Sigmoid colon (tissue), 7 donors: ENCODE data around the gene CARD19. TPM values are rescaled to one million over a fixed set of nuclear protein-coding genes. Genes with fewer than 3 reads are reported as not detected.

ENCODE experiments used
- DNase-seq: peaks from one replicate; pipeline ENCODE4 v3.0.0-alpha.2; 2019
- H3K27ac ChIP-seq, 4 donors: fragments of 200-600 bp; sonication (generic); one replicate each; pipeline ENCODE4 v1.5.1; 2016 to 2019; ENCODE audit warnings: mild to moderate bottlenecking in 1 of 4
- H3K27me3 ChIP-seq, 3 donors: fragments of 200-600 bp; sonication (generic); one replicate each; pipeline ENCODE4 v1.5.1; 2019; ENCODE audit warnings: mild to moderate bottlenecking in 1 of 3
- H3K36me3 ChIP-seq, 4 donors: fragments of 200-600 bp; sonication (generic); one replicate each; pipeline ENCODE4 v1.5.1; 2016 to 2019
- H3K4me1 ChIP-seq, 4 donors: fragments of 200-600 bp; sonication (generic); one replicate each; pipeline ENCODE4 v1.5.1; 2017 to 2019
- H3K4me3 ChIP-seq, 4 donors: fragments of 200-600 bp; sonication (generic); one replicate each; pipeline ENCODE4 v1.5.1; 2017 to 2019; ENCODE audit warnings: mild to moderate bottlenecking in 2 of 4, moderate library complexity in 1 of 4
- H3K9me3 ChIP-seq, 4 donors: fragments of 200-600 bp in 3 of 4; sonication (generic) in 3 of 4; one replicate each; pipeline versions ENCODE4 v1.5.1 to v1.6.1; 2013 to 2019
- CTCF ChIP-seq, 4 experiments: fragments of 450-650 bp in 3 of 4; fragments of 200-600 bp in 1 of 4; IDR thresholded peaks; one replicate each; pipeline ENCODE4 v1.5.1; 2016 to 2019; ENCODE audit warnings: antibody characterized with exemption in 4 of 4, mild to moderate bottlenecking in 3 of 4, moderate library complexity in 2 of 4
- EP300 ChIP-seq, 4 donors: sonication (generic); formaldehyde crosslinking; IDR thresholded peaks; one replicate each; pipeline ENCODE4 v1.6.1; 2017; ENCODE audit warnings: antibody characterized with exemption in 4 of 4
- POLR2A ChIP-seq, 2 donors: fragments of 450-650 bp; IDR thresholded peaks; one replicate each; pipeline ENCODE4 v1.6.1; 2016; ENCODE audit warnings: antibody characterized with exemption in 2 of 2, mild to moderate bottlenecking in 2 of 2, moderate library complexity in 2 of 2
- POLR2AphosphoS5 ChIP-seq, 4 donors: sonication (generic); formaldehyde crosslinking; IDR thresholded peaks; one replicate each; pipeline ENCODE4 v1.6.1; 2017; ENCODE audit warnings: antibody characterized with exemption in 4 of 4
- WGBS, 2 donors: extraction: QIAGEN DNeasy Blood & Tissue Kit; methylation state at CpG; one replicate each; pipeline ENCODE4 v1.1.7; 2013; 5-methylcytosine and 5-hydroxymethylcytosine counted together
- intact Hi-C: fragments of 100-400 bp; cut with DNase I; formaldehyde crosslinking; loops from one replicate; pipeline ENCODE4 v1.15.1; 2023
- polyA plus RNA-seq, 3 donors: library from polyadenylated mRNA; stranded (reverse); fragments of 200-250 nt; gene quantifications; one replicate each; pipeline ENCODE4 v1.2.3, GENCODE V29; 2013
- total RNA-seq, 4 donors: library from RNA; depleted of rRNA; stranded (reverse); fragments of >200 nt; gene quantifications; one replicate each; pipeline ENCODE4 v1.1.0, GENCODE V29; 2016
- donor health status: healthy with polysubstance abuse.
- donor health status: Bipolar disorder and iron deficiency.
- donor health status: healthy.

The CARD19 gene
- total and polyA plus RNA-seq, 7 donors, result 51.2 to 88.4 (median 82.3) TPM

- peaks cover 5 to 27% (median 16%) of the 10 kb centered on the region in 4 donors for H3K36me3 ChIP-seq
- TF ChIP-seq POLR2A (IDR thresholded peaks at IDR 0.05) (no peak), CTCF (IDR thresholded peaks at IDR 0.05) (no peak), POLR2AphosphoS5 (IDR thresholded peaks at IDR 0.05) (no peak), EP300 (IDR thresholded peaks at IDR 0.05) (no peak)
- H3K4me3 ChIP-seq, result no peak overlapping the region
- H3K27ac ChIP-seq, result peak overlapping the region; percentile 89 to 100 (median 98)
- 88 to 90% methylated on average over 14 of the region's 14 CpGs for WGBS, 2 donors
- H3K27me3 ChIP-seq, result no peaks in the 10 kb centered on the region
- intact Hi-C loops, result no loop called here
- peak; percentile 59 for DNase-seq
- H3K4me1 ChIP-seq, result peaks cover 0 to 78% (median 76%) of the 10 kb centered on the region in 4 donors
- H3K9me3 ChIP-seq, result no peaks in the 10 kb centered on the region
Measured at GRCh38 chr9:93128011-93128714, 32.1 kb downstream of the CARD19 start.

- intact Hi-C loops, result no loop called here
- Histone ChIP-seq H3K4me1 (peaks cover 0 to 81% (median 79%) of the 10 kb centered on the region in 4 donors), H3K27me3 (no peaks in the 10 kb centered on the region), H3K27ac (peak overlapping the region; percentile 96 to 100 (median 98)), H3K9me3 (no peaks in the 10 kb centered on the region), H3K4me3 (no peak overlapping the region), H3K36me3 (peaks cover 5 to 21% (median 11%) of the 10 kb centered on the region in 4 donors)
- TF ChIP-seq CTCF (IDR thresholded peaks at IDR 0.05), result no peak
- TF ChIP-seq POLR2AphosphoS5 (IDR thresholded peaks at IDR 0.05), result no peak
- TF ChIP-seq EP300 (IDR thresholded peaks at IDR 0.05), result no peak
- TF ChIP-seq POLR2A (IDR thresholded peaks at IDR 0.05), result no peak
- 91 to 93% methylated on average over 10 of the region's 10 CpGs for WGBS, 2 donors
- no peak for DNase-seq
Measured at GRCh38 chr9:93128715-93129224, 32.8 kb downstream of the CARD19 start.

- no peak overlapping the region for H3K4me3 ChIP-seq
- H3K27ac ChIP-seq, result peak overlapping the region; percentile 96 to 100 (median 98)
- H3K9me3 ChIP-seq, result no peaks in the 10 kb centered on the region
- WGBS, 2 donors, result 72 to 76% methylated on average over 8 of the region's 8 CpGs
- no peaks in the 10 kb centered on the region for H3K27me3 ChIP-seq
- TF ChIP-seq POLR2AphosphoS5 (IDR thresholded peaks at IDR 0.05), result peak in 3 of 4 donors; percentile 54 to 66 (median 55)
- TF ChIP-seq EP300 (IDR thresholded peaks at IDR 0.05), result no peak
- DNase-seq, result peak; percentile 82
- H3K36me3 ChIP-seq, result peaks cover 5 to 16% (median 7%) of the 10 kb centered on the region in 4 donors
- H3K4me1 ChIP-seq, result peaks cover 0 to 81% (median 79%) of the 10 kb centered on the region in 4 donors
- intact Hi-C loops, result no loop called here
Measured at GRCh38 chr9:93129286-93129685, 33.3 kb downstream of the CARD19 start.

- peak in 1 of 4 donors; percentile 7 for TF ChIP-seq POLR2AphosphoS5 (IDR thresholded peaks at IDR 0.05)
- no peak for TF ChIP-seq POLR2A (IDR thresholded peaks at IDR 0.05)
- intact Hi-C loops, result loop anchor here (10.0 kb wide), 1 partner anchor 125 kb away; no protein-coding TSS in a partner anchor
- H3K9me3 ChIP-seq, result no peaks in the 10 kb centered on the region
- H3K4me3 ChIP-seq, result no peak overlapping the region
- peak; percentile 88 for DNase-seq
- no peaks in the 10 kb centered on the region for H3K27me3 ChIP-seq
- H3K27ac ChIP-seq, result peak overlapping the region; percentile 96 to 100 (median 98)
- peaks cover under 1 to 10% (median under 1%) of the 10 kb centered on the region in 4 donors for H3K36me3 ChIP-seq
- 72 to 78% methylated on average over 11 of the region's 11 CpGs for WGBS, 2 donors
- H3K4me1 ChIP-seq, result peaks cover 0 to 87% (median 84%) of the 10 kb centered on the region in 4 donors
Measured at GRCh38 chr9:93129691-93130500, 33.9 kb downstream of the CARD19 start.

- Histone ChIP-seq H3K4me1 (peaks cover 0 to 92% (median 88%) of the 10 kb centered on the region in 4 donors), H3K27ac (peak overlapping the region; percentile 96 to 100 (median 98)), H3K9me3 (no peaks in the 10 kb centered on the region), H3K4me3 (peak overlapping the region in 2 of 4 donors; percentile 95 to 97), H3K27me3 (no peaks in the 10 kb centered on the region), H3K36me3 (no peaks in the 10 kb centered on the region)
- 70 to 82% methylated on average over 15 of the region's 15 CpGs for WGBS, 2 donors
- TF ChIP-seq CTCF (IDR thresholded peaks at IDR 0.05) (no peak), POLR2AphosphoS5 (IDR thresholded peaks at IDR 0.05) (peak in 3 of 4 donors; percentile 29 to 37 (median 30))
- DNase-seq, result peak; percentile 86
- intact Hi-C loops, result loop anchor here (10.0 kb wide), 1 partner anchor 126 kb away; no protein-coding TSS in a partner anchor
Measured at GRCh38 chr9:93130861-93131481, 35.0 kb downstream of the CARD19 start.
